Astrocyte (in vitro differentiated cells and primary cell): ENCODE data around the gene NHERF2.

ENCODE experiments used
- CTCF ChIP-seq: IDR thresholded peaks from 2 replicates; pipeline ENCODE4 v1.5.1; 2011; ENCODE audit warnings: low read depth, mild to moderate bottlenecking, inconsistent platforms, low read length, moderate library complexity; ENCODE audit not compliant: insufficient read depth
- EZH2 ChIP-seq: IDR thresholded peaks from 2 replicates; pipeline ENCODE4 v1.6.1; 2012; ENCODE audit warnings: mild to moderate bottlenecking, low read length, inconsistent platforms; ENCODE audit not compliant: insufficient read depth

GRCh38 chr16:2002406-2003230 is 24.1 kb upstream of the NHERF2 start:
- no peak for TF ChIP-seq CTCF
- no peak for TF ChIP-seq EZH2
